SHP77 treated with DMSO at 0.1 percent for 48 hours (cell line): ENCODE data around the gene STEAP3.

ENCODE experiments used
- DNase-seq: peaks from one replicate; lab custom pipeline; 2025; lab: John Stamatoyannopoulos, UW

The STEAP3 gene, protein sequence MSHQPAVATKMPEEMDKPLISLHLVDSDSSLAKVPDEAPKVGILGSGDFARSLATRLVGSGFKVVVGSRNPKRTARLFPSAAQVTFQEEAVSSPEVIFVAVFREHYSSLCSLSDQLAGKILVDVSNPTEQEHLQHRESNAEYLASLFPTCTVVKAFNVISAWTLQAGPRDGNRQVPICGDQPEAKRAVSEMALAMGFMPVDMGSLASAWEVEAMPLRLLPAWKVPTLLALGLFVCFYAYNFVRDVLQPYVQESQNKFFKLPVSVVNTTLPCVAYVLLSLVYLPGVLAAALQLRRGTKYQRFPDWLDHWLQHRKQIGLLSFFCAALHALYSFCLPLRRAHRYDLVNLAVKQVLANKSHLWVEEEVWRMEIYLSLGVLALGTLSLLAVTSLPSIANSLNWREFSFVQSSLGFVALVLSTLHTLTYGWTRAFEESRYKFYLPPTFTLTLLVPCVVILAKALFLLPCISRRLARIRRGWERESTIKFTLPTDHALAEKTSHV

DNA sequence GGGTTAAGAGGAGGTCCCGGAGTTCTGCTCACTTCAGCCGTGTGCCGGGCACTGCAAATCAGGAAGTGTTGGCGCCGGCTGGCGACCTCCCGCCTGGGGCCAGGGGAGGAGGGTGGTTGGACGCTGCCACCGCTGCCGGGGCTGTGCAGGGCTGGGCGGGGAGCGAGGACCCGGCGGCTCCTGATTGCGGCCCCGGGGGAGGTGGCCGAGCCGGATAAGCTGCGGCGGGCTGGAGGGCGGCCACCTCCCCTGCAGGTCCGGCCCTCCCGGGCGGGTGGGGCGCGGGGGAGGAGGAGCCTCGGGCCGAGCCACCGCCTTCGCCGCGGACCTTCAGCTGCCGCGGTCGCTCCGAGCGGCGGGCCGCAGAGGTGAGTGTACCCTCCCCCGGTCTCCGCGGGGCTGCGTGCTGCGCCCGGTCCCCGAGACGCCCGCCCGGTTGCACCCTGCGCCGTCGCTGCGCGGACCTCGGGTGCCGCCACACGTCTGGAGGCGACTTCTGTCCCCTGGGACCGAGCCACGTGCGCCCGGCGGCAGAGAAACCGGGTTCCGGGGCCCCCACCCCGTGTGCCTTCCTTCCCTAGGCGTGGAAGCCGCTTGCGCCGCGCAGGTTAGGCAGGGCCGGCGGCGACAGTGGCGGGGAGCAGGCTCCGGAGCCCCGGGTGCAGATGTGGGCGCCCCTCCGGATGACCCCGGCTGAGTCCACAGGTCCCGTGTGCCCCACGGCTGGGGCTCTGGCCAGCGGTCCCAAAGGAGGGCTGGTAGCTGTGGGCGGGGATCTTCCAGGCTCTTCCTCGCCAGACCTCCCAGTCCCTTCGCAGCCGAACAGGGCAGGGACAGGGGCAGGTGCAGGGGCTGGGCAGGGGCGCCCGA is at the start of gene STEAP3:
Gene STEAP3, plus strand, starts transcription at position 314 of the 870 bp plus-strand sequence. CDS start 7,179 bp downstream, outside the sequence.
- peak; percentile 36 for DNase-seq

DNA sequence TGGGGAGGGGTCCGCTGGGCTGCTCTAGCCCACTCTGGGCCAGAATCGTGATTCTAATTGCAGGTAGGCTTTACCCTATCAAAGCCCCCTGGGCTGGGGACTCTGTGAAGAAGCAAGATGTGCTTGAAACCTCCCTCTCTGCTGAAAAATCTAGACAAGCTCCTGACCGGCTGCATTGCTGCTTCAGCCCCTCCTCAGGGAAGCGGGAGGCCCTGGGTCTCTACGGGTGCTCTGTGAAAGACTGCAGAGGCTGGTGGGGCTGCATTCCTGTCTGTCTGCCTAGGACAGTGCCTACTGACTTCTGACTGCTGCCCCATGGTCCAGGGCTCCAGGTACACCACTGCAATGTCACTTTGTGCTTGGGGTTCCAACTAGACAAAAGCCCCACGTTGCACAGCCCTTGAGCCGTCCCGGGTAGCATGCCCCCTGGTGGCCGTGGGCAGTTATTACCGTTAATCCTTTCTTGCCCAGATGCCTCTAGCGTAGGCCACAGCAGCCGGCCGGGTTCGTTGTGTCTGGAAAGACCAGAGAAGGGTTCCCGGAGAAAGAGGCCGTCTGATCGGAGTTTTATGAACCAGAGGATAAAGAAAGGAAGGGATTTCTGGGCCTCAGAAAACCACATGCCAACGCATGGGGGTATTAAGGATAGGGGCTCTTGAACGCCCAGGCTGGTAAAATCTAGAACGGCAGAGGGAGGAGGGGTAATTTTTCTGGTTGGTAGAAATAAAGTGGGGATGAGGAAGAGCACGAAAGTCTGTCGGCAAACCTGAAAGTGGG is 49.2 kb upstream of the STEAP3 start:
- peak; percentile 34 for DNase-seq

DNA sequence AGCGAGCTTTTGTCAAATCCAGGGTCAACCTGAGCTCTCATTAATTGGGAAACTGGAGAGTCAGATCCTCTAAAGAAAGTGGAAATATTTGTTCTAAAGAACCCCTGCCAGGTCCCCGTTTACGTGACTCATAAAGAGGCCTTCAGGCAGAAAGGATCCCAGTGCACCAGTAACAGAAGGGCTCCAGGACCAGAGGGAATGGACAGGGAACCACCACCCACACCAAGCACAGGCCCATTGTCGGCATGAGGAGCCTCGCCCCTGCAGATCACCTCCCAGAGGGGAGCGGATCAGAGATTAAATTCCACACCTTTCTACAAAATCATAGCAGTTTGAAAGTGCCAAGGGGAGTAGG is 48.7 kb upstream of the STEAP3 start:
- DNase-seq = no peak

DNA sequence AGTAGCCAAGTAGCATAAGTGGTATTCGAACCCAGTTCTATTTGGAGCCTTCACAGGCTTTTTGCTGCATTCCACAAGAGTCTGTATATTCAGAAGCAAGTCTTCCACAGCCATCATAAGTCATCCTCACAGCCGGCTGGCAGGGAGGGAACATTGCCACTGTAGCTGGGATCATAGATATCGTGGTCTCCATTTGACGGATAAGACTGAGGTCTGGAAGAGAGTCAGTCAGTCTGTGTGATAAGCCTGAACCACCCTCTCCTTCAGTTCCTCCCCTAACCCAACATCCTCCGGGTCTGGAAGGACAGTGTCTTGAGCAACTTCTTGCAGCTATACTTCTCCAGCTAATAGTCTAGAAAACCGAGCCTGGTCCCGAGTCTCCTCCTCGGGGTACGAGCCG is 48.1 kb upstream of the STEAP3 start:
- no peak for DNase-seq

DNA sequence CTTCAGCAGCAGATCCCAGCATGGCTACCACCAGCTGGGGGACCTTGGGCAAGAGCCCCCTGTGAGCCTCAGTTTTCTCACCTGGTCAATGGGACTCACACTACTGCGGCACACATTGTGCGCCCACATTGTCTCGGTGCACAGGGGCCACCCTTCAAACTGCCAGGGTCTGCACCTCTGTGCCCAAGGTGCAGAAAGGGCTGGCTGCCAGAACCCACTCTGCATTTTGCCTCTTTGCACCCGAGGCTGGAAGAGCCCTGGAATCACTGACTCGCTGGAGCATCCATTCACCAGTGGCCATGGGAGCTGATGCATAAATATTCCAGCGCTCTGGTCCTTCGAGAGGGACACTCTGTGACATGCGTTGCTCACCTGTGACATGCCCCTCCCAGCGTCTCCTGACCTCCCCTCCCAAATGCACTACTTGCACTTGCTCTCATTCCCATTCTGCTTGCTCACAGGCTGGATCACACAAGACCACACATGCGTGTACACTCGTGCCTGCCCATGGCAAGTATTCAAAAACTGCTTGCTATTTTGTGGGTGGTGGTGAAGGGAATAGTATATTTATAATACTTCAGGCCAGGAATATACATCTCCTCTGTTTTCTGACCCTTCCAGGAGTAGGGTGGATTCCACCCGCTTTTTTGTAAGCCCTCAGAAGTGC is 46.3 kb upstream of the STEAP3 start:
- no peak for DNase-seq

DNA sequence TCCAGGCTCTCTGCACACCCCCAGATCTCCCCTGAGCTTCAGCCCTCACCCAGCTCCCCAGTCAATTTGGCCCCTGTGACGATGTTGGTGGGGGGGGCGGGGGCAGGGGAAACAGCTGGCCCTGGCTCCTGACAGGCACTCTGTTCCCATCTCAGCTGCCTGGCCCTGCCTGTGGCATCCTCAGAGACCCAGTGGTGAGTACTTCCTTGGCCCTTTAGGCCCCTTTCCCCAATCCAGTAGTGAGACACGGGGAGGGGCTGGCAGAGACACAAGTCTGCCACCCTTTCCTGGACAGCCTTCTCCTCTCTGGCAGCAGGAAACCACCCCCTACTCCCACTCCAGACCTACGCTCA is 45.8 kb upstream of the STEAP3 start:
- no peak for DNase-seq

DNA sequence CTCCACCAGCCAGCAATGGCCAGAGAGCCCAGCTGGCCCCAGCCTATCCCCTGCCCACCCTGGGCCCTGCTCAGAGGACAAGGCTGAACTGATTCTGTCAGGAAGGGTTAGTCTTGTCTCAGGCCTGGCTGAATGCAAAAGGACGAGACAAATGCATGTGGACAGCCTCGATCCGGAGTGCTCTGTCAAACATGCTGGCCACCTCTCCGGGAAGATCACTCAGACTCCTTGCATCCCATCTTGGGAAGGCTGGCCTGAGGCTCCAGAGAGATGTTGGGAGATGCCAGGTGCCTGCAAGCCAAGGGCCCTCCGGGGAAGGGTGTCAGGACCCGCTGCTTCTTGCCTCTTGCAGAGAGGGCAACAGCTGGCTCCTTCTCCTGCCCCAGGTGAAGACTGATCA is 44.9 kb upstream of the STEAP3 start:
- no peak for DNase-seq

DNA sequence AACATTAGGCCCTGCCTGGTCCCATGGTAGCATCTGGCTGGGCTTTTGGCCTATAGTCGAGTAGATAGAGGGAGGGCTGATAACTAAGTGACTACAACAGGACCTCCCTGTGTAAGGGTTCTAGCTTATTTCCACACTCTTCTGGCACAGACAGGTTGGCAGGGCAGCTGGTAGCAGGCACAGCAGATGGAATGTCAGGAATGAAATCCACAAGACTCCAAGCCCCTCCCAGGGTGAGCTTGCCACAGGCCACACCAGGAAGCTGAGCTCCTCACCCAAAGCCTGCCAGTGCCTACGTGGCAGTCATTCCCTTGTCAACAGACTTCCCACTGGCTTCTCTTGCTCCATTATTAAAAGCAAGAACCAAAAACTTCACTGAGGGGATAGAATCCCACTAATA is 44.4 kb upstream of the STEAP3 start:
- DNase-seq = no peak

DNA sequence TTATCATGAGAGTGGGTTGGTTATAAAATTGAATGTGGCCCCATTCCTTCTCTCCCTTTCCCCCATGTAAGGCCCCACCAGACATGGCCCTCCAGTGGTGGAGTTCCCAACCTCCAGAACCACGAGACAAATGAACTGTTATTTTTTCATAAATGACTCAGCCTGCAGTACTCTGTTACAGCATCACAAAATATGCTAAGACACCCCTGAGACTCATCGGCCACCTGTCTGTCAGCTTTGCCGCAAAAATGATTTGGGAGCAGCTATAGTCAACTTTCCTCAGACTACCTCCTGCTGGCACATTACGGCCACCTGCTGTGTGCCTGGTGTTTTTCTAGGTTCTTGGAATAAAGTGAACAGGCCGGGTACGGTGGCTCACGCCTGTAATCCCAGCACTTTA is 43.6 kb upstream of the STEAP3 start:
- no peak for DNase-seq

DNA sequence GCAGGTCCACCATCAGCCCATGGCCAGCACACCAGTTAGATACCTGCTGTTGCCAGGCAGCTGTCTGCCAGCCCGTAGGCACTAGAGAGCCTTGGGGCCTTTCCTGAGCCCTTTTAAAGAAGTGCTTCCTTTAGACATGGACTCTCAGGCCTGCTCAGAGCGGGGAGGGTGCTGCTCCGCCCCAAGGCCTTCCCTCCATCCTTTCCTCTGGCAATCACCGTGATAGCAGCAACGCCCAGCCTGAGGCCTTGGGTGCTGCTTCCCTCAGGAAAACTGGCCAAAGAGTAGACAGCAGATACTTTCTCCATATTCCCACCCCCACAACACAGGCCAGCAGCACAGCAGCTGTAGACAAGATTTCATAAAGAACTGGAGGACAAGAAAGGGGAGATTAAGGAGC is 42.7 kb upstream of the STEAP3 start:
- no peak for DNase-seq

DNA sequence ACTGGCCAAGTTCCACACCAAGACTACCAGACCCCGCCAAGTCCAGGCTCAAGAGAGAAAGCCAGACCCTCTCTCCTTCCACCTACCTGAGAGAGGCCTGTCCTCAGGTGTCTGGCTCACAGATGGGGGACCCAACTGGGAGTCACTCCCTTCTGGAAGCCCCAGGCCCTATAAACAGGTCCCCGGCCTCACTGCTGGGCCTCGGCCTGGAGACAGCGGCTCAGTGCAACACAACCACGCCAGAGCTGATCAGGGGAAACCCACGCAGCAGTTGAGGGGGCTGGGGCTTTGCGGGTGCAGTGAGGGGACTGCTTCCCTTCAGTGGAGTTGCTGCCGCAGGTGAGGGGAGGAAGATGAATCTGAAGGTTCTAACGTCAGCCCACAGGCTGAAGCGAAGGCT is 42.2 kb upstream of the STEAP3 start:
- DNase-seq = no peak

DNA sequence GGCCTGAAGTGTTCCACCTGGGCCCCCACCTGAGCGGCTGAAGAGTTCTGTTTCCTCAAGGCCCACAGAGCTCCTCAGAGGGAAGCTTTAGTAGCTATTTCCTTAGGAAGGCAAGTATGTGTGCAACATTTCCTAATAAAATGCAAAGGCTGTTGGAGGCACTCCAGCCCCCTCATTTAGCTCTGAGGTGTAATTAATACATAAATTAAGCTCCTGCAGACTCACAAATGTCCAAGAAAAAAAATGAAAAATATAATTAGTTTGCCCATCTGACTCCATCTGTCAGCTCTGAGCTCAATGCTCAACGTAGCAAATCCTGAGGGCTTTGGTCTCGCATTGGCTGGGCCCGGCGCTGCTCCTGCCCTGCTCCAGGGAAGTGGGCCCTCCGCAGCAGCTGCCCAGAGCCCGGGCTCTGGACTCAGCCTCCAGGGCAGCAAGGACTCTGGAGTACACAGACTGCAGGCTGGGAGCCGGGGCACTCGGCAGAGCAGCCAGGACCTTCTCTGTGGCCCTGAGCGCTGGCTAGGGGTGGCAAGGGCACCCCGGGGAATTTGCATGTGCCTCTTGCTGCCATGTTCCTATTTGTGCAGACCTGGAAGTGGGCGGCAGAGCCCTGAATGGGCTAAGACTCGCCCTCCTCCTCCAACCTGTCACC is 41.7 kb upstream of the STEAP3 start:
- DNase-seq = no peak

DNA sequence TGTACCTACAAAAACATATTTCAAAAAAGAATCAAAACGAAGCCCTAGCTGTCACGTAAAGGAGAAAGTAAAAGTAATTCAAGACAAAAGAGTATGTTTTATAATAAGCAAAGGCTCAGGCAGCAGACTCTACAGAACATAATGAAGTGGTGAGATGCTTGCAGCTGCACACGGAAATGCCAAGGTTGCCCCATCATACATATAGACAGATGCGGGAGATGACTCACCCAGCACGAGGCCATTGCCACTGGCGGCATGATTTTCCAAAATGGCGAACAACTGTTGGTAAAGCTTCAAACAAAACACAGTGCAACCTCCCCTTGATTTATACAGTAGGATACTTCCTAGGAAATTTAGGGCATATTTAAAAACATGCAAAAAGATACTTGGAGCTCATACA is 39.1 kb upstream of the STEAP3 start:
- DNase-seq = no peak

DNA sequence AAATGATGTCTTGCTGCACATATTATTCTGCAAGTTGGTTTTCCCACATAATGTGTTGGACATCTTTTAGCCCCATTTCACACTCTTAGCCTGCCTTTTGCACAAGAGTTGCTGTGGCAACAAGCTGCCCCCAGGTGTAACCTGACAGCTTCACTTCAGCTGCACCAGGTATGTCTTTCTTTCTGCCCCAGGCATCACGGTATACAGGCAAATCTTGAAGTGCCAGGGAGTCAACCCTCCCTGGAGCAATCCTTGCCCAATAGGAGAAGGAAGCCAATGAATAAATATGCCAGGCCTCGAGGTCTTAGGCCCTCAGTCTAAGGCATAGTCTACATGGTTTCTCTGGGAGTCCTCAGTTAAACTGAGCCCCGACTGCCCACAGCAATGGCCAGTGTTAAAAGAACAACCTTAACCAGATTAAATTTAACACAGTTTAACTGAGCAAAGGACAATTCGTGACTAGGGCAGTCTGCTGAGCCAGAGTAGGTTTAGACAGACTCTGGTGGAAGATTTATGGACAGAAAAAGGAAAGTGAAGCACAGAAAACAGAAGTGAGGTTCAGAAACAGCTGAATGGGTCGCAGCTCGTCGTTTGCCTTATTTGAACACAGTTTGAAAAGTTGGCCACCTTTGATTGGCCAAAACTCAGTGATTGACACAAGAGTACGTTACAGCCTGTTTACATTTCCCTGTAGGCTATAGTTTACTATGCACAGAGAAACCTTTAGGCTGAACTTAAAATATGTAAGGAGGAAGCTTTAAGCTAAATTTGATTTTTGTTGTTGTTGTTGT is 33.1 kb upstream of the STEAP3 start:
- no peak for DNase-seq

DNA sequence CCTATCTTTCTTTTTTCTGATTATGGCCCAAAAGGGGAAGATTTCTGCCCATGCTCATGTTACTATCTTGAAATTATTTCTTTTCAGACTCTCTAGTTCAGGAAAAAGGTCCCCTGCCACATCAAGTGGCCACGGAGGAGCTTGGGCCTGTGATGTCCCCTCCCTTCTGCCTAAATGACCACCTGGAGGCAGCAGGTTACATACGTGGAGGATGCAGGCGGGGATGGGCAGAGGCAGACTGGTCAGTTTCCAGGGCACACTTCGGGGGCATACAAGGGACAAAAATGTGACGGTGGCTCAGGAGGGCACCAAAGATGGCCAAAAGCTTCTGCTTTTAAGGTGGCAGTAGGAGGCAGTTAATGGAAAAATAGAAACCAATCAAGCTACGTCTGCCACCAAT is 30.7 kb upstream of the STEAP3 start:
- DNase-seq = no peak

DNA sequence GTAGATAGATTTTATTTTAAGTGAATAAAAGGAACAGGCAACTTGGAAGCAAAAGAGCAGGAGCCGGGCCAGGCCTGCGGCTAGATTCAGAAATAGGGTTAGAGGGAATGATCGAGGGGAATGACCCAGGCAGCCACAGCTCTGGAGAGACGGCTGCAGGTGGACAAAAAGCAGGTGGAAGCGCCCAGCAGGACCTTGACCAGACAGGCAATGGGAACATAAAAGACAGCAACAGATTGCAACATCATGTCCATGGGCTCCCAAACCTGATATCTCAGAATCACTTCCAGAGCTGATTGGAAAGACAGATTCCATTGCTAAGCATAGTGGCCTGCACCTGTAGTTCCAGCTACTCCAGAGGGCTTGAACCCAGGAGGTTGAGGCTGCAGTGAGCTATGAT is 28.6 kb upstream of the STEAP3 start:
- no peak for DNase-seq

DNA sequence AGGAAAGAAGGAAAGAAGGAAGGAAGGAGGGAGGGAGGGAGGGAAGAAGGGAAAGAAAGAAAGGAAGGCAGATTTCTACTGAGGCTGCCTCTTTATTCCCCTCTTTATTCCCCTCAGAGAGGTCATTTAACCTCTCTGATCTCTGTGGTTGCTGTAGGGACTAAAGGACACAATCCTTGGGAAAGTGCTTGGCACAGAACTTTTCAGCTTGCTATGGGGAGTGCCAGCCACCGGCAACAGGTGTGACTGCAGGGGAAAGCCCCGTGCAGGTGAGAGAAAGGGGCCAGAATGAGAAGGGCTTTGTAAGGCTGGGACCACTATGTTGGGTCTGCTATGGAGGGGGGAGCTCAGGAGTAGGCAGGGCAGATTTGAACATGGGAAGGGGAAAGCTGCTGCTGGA is 27.7 kb upstream of the STEAP3 start:
- no peak for DNase-seq

DNA sequence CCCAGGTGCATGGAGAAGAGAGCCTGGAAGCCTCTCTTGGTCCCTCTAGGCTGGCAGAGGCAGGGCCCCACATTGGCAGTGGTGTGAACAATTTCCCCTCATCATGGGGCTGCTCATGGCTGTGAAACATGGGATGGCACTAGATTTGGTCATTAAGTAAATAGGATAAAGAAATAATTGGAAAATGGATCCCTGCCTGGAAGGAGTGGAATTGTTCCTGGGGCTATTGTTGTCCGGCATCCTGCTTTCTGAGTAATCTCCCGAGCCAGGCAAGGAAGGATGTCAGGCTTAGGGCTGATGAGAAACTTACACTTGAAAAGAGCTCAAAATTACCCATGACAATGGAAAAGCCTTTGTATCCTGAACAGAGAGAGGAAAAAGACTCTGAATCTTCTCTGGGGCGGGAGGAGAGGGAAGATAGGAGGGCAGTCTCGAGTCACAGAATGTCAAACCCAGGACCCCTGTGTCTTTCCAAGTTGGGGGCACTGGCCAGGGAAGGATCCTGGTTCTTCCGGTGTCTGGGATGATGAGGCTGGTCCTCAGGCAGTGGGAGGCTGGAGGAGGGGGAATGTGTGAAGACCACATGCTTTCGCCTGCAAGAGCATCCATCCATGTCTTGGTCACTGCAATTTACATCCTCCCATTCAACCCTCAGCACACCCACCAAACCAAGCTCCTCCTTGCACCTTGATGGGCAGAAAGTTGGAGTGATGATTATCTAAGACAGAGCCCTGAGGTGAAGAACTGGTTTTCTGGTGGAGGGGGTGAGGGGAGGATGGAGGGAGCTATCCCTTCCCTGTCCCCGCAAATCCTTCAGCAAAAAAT is 27.1 kb upstream of the STEAP3 start:
- DNase-seq = no peak

DNA sequence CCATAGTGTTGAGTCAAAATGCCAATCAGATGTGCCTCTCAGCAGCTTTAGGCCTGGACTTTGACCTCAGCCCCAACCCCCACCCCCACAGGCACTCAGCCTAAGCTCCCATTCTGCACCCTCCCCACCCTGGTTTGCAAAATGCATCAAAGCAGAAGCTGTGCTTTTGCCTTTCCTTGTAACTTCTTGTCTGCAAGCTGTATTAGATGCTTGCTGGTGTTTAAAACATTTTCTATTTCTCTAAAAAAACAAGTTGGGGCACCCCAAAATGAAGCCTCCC is 26.6 kb upstream of the STEAP3 start:
- no peak for DNase-seq
